Measurements from ENCODE around the gene ITGB4. TPM values are rescaled to one million over a fixed set of nuclear protein-coding genes. Genes with fewer than 3 reads are reported as not detected.

The ITGB4 gene
- total and polyA plus RNA-seq, 9 donors: 3.3 to 55.6 (median 12.8) TPM

- intact Hi-C loops (cut with DNase I): loop anchor here in 1 of 4 donors (5.0 to 10.0 kb wide), 2 partner anchors 60 to 313 kb away; no protein-coding TSS in a partner anchor
- H3K27me3 ChIP-seq: no peaks in the 10 kb centered on the region
- H3K9me3 ChIP-seq: no peaks in the 10 kb centered on the region
- H3K4me1 ChIP-seq (ENCODE audit: insufficient read depth): no peaks in the 10 kb centered on the region
- 66 to 70% (median 67%) methylated on average over 19 to 20 of the region's 20 CpGs for WGBS, 3 donors
- TF ChIP-seq, protein P1, sequence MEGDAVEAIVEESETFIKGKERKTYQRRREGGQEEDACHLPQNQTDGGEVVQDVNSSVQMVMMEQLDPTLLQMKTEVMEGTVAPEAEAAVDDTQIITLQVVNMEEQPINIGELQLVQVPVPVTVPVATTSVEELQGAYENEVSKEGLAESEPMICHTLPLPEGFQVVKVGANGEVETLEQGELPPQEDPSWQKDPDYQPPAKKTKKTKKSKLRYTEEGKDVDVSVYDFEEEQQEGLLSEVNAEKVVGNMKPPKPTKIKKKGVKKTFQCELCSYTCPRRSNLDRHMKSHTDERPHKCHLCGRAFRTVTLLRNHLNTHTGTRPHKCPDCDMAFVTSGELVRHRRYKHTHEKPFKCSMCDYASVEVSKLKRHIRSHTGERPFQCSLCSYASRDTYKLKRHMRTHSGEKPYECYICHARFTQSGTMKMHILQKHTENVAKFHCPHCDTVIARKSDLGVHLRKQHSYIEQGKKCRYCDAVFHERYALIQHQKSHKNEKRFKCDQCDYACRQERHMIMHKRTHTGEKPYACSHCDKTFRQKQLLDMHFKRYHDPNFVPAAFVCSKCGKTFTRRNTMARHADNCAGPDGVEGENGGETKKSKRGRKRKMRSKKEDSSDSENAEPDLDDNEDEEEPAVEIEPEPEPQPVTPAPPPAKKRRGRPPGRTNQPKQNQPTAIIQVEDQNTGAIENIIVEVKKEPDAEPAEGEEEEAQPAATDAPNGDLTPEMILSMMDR (IDR thresholded peaks at IDR 0.05): no peak
- no peak for TF ChIP-seq POLR2A (IDR thresholded peaks at IDR 0.05)
- TF ChIP-seq EP300 (IDR thresholded peaks at IDR 0.05): no peak
- no peak overlapping the region for H3K27ac ChIP-seq
- H3K36me3 ChIP-seq: no peaks in the 10 kb centered on the region
- no peak for DNase-seq
- no peak overlapping the region for H3K4me3 ChIP-seq
Measured at GRCh38 chr17:75737133-75737962, 16.1 kb downstream of the ITGB4 start.

- Histone ChIP-seq H3K27me3 (no peaks in the 10 kb centered on the region), H3K36me3 (no peaks in the 10 kb centered on the region), H3K4me1 (ENCODE audit: insufficient read depth) (no peaks in the 10 kb centered on the region), H3K27ac (no peak overlapping the region), H3K9me3 (no peaks in the 10 kb centered on the region), H3K4me3 (no peak overlapping the region)
- 57 to 60% (median 57%) methylated on average over 14 of the region's 14 CpGs for WGBS, 3 donors
- TF ChIP-seq POLR2A (IDR thresholded peaks at IDR 0.05): no peak
- TF ChIP-seq, protein P1 (IDR thresholded peaks at IDR 0.05): no peak
- no peak for TF ChIP-seq EP300 (IDR thresholded peaks at IDR 0.05)
- intact Hi-C loops (cut with DNase I): loop anchor here in 1 of 4 donors (5.0 to 10.0 kb wide), 2 partner anchors 61 to 314 kb away; no protein-coding TSS in a partner anchor
- no peak for DNase-seq
Measured at GRCh38 chr17:75738218-75738802, 17.1 kb downstream of the ITGB4 start.

- Histone ChIP-seq H3K4me3 (no peak overlapping the region), H3K4me1 (ENCODE audit: insufficient read depth) (no peaks in the 10 kb centered on the region), H3K9me3 (no peaks in the 10 kb centered on the region), H3K27me3 (no peaks in the 10 kb centered on the region), H3K36me3 (no peaks in the 10 kb centered on the region), H3K27ac (no peak overlapping the region)
- no peak for DNase-seq
- WGBS, 3 donors: 82 to 91% (median 90%) methylated on average over 7 of the region's 7 CpGs
- intact Hi-C loops (cut with DNase I): loop anchor here in 1 of 4 donors (5.0 to 10.0 kb wide), 2 partner anchors 62 to 314 kb away; no protein-coding TSS in a partner anchor
- TF ChIP-seq EP300 (IDR thresholded peaks at IDR 0.05) (no peak), POLR2A (IDR thresholded peaks at IDR 0.05) (no peak)
- TF ChIP-seq, protein P1 (IDR thresholded peaks at IDR 0.05): no peak
Measured at GRCh38 chr17:75739174-75739573, 17.9 kb downstream of the ITGB4 start.

DNA sequence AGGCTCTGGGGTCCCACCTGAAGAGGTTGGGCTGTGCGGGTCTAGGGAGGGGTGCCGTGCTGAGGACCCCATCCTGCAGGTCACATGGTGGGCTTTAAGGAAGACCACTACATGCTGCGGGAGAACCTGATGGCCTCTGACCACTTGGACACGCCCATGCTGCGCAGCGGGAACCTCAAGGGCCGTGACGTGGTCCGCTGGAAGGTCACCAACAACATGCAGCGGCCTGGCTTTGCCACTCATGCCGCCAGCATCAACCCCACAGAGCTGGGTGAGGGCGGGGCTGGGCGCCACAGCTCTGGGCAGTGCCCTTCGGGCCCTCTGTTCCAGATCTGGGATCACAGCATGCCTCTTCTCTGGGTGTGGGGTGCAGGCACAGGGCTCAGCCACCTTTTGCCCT lies 18.5 kb downstream of the ITGB4 start:
- Histone ChIP-seq H3K36me3 (no peaks in the 10 kb centered on the region), H3K27me3 (no peaks in the 10 kb centered on the region), H3K4me3 (no peak overlapping the region), H3K4me1 (ENCODE audit: insufficient read depth) (no peaks in the 10 kb centered on the region), H3K27ac (no peak overlapping the region), H3K9me3 (no peaks in the 10 kb centered on the region)
- WGBS, 3 donors: 86 to 92% (median 89%) methylated on average over 9 to 14 of the region's 14 CpGs
- TF ChIP-seq, protein P1 (IDR thresholded peaks at IDR 0.05): no peak
- intact Hi-C loops (cut with DNase I): loop anchor here (5.0 to 10.0 kb wide), 3 partner anchors 48 to 315 kb away; no protein-coding TSS in a partner anchor
- no peak for DNase-seq

Measured in ovary (tissue), 9 donors.